ENCODE results near the gene CAMTA1.

DNA sequence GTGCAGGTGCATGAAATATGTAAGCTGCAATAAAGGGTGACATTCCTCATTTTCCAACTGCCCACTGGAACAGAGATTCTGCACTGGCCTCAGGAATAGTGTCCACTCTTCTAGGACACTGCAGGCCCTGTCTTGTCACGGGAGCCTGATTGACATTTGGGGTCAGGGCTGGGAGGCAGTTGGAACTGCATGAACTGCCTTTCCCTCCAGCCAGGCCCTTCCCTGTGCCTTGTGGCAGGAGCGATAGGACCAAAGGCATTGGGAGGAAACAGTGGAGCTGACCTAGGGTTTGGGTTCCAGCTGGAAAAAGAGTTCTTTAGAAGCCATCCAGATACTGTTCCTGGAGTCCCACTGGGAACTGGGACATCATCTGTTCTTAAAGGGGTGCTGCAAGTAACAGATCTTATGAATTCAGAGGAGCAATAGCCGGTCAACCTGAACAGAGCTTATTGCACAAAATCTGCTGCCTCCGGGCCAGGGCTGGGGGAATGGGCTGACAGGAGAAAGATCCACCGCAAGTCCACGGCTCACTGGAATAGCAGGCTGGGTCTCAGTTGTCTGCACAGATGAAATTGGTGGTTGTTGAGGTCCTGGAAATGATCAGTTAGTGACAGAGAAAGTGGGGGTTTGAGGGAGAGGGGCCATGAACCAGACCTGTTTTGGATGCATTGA lies 451.7 kb downstream of the CAMTA1 start:
- TF ChIP-seq, protein P1, sequence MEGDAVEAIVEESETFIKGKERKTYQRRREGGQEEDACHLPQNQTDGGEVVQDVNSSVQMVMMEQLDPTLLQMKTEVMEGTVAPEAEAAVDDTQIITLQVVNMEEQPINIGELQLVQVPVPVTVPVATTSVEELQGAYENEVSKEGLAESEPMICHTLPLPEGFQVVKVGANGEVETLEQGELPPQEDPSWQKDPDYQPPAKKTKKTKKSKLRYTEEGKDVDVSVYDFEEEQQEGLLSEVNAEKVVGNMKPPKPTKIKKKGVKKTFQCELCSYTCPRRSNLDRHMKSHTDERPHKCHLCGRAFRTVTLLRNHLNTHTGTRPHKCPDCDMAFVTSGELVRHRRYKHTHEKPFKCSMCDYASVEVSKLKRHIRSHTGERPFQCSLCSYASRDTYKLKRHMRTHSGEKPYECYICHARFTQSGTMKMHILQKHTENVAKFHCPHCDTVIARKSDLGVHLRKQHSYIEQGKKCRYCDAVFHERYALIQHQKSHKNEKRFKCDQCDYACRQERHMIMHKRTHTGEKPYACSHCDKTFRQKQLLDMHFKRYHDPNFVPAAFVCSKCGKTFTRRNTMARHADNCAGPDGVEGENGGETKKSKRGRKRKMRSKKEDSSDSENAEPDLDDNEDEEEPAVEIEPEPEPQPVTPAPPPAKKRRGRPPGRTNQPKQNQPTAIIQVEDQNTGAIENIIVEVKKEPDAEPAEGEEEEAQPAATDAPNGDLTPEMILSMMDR (IDR thresholded peaks at IDR 0.05 in 2 of 3, conservative IDR thresholded peaks at IDR 0.05 in 1 of 3; ENCODE audit: insufficient read depth in 2 of 3, low read depth in 1 of 3, low read length in 3 of 3), result no peak
- TF ChIP-seq RFX5 (IDR thresholded peaks at IDR 0.05; ENCODE audit: low read depth, low read length), result no peak
- TF ChIP-seq, protein P2, sequence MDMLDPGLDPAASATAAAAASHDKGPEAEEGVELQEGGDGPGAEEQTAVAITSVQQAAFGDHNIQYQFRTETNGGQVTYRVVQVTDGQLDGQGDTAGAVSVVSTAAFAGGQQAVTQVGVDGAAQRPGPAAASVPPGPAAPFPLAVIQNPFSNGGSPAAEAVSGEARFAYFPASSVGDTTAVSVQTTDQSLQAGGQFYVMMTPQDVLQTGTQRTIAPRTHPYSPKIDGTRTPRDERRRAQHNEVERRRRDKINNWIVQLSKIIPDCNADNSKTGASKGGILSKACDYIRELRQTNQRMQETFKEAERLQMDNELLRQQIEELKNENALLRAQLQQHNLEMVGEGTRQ (CRISPR knock-in tag; IDR thresholded peaks at IDR 0.05), result no peak
- no peak for TF ChIP-seq HCFC1 (IDR thresholded peaks at IDR 0.05; ENCODE audit: low read depth, low read length)
- TF ChIP-seq DMBX1 (CRISPR knock-in tag; IDR thresholded peaks at IDR 0.05; ENCODE audit: borderline replicate concordance), result no peak
- TF ChIP-seq POLR2AphosphoS5 (IDR thresholded peaks at IDR 0.05; ENCODE audit: control insufficient read depth, insufficient read depth, low read depth, low read length), result no peak
- TF ChIP-seq NCOA6 (IDR thresholded peaks at IDR 0.05), result no peak
- TF ChIP-seq, protein P3, sequence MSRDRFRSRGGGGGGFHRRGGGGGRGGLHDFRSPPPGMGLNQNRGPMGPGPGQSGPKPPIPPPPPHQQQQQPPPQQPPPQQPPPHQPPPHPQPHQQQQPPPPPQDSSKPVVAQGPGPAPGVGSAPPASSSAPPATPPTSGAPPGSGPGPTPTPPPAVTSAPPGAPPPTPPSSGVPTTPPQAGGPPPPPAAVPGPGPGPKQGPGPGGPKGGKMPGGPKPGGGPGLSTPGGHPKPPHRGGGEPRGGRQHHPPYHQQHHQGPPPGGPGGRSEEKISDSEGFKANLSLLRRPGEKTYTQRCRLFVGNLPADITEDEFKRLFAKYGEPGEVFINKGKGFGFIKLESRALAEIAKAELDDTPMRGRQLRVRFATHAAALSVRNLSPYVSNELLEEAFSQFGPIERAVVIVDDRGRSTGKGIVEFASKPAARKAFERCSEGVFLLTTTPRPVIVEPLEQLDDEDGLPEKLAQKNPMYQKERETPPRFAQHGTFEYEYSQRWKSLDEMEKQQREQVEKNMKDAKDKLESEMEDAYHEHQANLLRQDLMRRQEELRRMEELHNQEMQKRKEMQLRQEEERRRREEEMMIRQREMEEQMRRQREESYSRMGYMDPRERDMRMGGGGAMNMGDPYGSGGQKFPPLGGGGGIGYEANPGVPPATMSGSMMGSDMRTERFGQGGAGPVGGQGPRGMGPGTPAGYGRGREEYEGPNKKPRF (IDR thresholded peaks at IDR 0.05; ENCODE audit: low read depth, low read length), result no peak
- TF ChIP-seq GABPB1 (CRISPR knock-in tag; IDR thresholded peaks at IDR 0.05), result no peak
- TF ChIP-seq POLR2A (conservative IDR thresholded peaks at IDR 0.05), result no peak
- TF ChIP-seq XRCC5 (IDR thresholded peaks at IDR 0.05; ENCODE audit: low read depth, low read length), result no peak
